CD4-positive, alpha-beta T cell treated with Interleukin-4 for 4 hours (primary cell): ENCODE data around the gene ACTRT1.

Source experiments
- DNase-seq: peaks from one replicate; pipeline ENCODE4 v3.0.0-alpha.2; 2020

Gene ACTRT1

GRCh38 chrX:128052303-128052702, at the start of gene ACTRT1:
Gene ACTRT1, minus strand, starts transcription at chrX:128052403. Its CDS starts 197 bp downstream, at chrX:128052206.
- no peak for DNase-seq

- DNase-seq = no peak
Measured at GRCh38 chrX:128078545-128078944, 26.3 kb upstream of the ACTRT1 start.

- no peak for DNase-seq
Measured at GRCh38 chrX:128057421-128057820, 5.2 kb upstream of the ACTRT1 start.

GRCh38 chrX:128051526-128051925, 677 bp downstream of the ACTRT1 start:
- DNase-seq = no peak

GRCh38 chrX:128035318-128035717, 16.9 kb downstream of the ACTRT1 start:
- DNase-seq = no peak

- no peak for DNase-seq
Measured at GRCh38 chrX:128021566-128021965, 30.6 kb downstream of the ACTRT1 start.

GRCh38 chrX:128020701-128021100, 31.5 kb downstream of the ACTRT1 start:
- DNase-seq = no peak

GRCh38 chrX:128019218-128019617, 33.0 kb downstream of the ACTRT1 start:
- DNase-seq = no peak

GRCh38 chrX:128012015-128012414, 40.2 kb downstream of the ACTRT1 start:
- no peak for DNase-seq

- DNase-seq = no peak
Measured at GRCh38 chrX:128007882-128008281, 44.3 kb downstream of the ACTRT1 start.
